ENCODE results near the gene SLC35F1. TPM values are rescaled to one million over a fixed set of nuclear protein-coding genes. Genes with fewer than 3 reads are reported as not detected.

SLC35F1 gene
- total RNA-seq, 1 experiment from 2014 or later = 10.1 TPM

GRCh38 chr6:118288355-118289124 lies 381.5 kb downstream of the SLC35F1 start:
- Histone ChIP-seq H3K27me3 (ENCODE audit: control insufficient read depth, insufficient read depth, low read length) (no peaks in the 10 kb centered on the region), H3K36me3 (replicated peaks; ENCODE audit: control insufficient read depth, insufficient read depth, low read length) (no peaks in the 10 kb centered on the region; the same call in 1 of the 2 replicates), H3K4me3 (ENCODE audit: insufficient read depth, low read depth, low read length) (no peak overlapping the region)
- DNase-seq = no peak

- no peak overlapping the region for H3K4me3 ChIP-seq (ENCODE audit: insufficient read depth, low read depth, low read length)
- no peaks in the 10 kb centered on the region; the same call in 1 of the 2 replicates for H3K36me3 ChIP-seq (replicated peaks; ENCODE audit: control insufficient read depth, insufficient read depth, low read length)
- DNase-seq = no peak
- no peaks in the 10 kb centered on the region for H3K27me3 ChIP-seq (ENCODE audit: control insufficient read depth, insufficient read depth, low read length)
Measured at GRCh38 chr6:118292558-118292957, 385.5 kb downstream of the SLC35F1 start.

- H3K27me3 ChIP-seq (ENCODE audit: control insufficient read depth, insufficient read depth, low read length) = no peaks in the 10 kb centered on the region
- no peak for DNase-seq
Measured at GRCh38 chr6:118294906-118295305, 387.8 kb downstream of the SLC35F1 start.

GRCh38 chr6:118295336-118295735 lies 388.3 kb downstream of the SLC35F1 start:
- no peaks in the 10 kb centered on the region for H3K27me3 ChIP-seq (ENCODE audit: control insufficient read depth, insufficient read depth, low read length)
- DNase-seq = no peak
- H3K36me3 ChIP-seq (replicated peaks; ENCODE audit: control insufficient read depth, insufficient read depth, low read length) = no peaks in the 10 kb centered on the region
- no peak overlapping the region for H3K4me3 ChIP-seq (ENCODE audit: insufficient read depth, low read depth, low read length)

More at GRCh38 chr6:118294906-118295305, 387.8 kb downstream of the SLC35F1 start:
- Histone ChIP-seq H3K4me3 (ENCODE audit: insufficient read depth, low read depth, low read length) (no peak overlapping the region), H3K36me3 (replicated peaks; ENCODE audit: control insufficient read depth, insufficient read depth, low read length) (no peaks in the 10 kb centered on the region)

GRCh38 chr6:118296129-118296901 lies 389.3 kb downstream of the SLC35F1 start:
- Histone ChIP-seq H3K4me3 (ENCODE audit: insufficient read depth, low read depth, low read length) (no peak overlapping the region), H3K36me3 (replicated peaks; ENCODE audit: control insufficient read depth, insufficient read depth, low read length) (no peaks in the 10 kb centered on the region), H3K27me3 (ENCODE audit: control insufficient read depth, insufficient read depth, low read length) (no peaks in the 10 kb centered on the region)
- no peak for DNase-seq

- Histone ChIP-seq H3K27me3 (ENCODE audit: control insufficient read depth, insufficient read depth, low read length) (no peaks in the 10 kb centered on the region), H3K4me3 (ENCODE audit: insufficient read depth, low read depth, low read length) (no peak overlapping the region), H3K36me3 (replicated peaks; ENCODE audit: control insufficient read depth, insufficient read depth, low read length) (no peaks in the 10 kb centered on the region)
- DNase-seq = no peak
Measured at GRCh38 chr6:118297821-118298220, 390.8 kb downstream of the SLC35F1 start.

GRCh38 chr6:118298476-118299427 lies 391.7 kb downstream of the SLC35F1 start:
- Histone ChIP-seq H3K27me3 (ENCODE audit: control insufficient read depth, insufficient read depth, low read length) (no peaks in the 10 kb centered on the region), H3K36me3 (replicated peaks; ENCODE audit: control insufficient read depth, insufficient read depth, low read length) (no peaks in the 10 kb centered on the region), H3K4me3 (ENCODE audit: insufficient read depth, low read depth, low read length) (no peak overlapping the region)
- DNase-seq = no peak

GRCh38 chr6:118299457-118299856 lies 392.4 kb downstream of the SLC35F1 start:
- Histone ChIP-seq H3K36me3 (replicated peaks; ENCODE audit: control insufficient read depth, insufficient read depth, low read length) (no peaks in the 10 kb centered on the region), H3K27me3 (ENCODE audit: control insufficient read depth, insufficient read depth, low read length) (no peaks in the 10 kb centered on the region), H3K4me3 (ENCODE audit: insufficient read depth, low read depth, low read length) (no peak overlapping the region)
- DNase-seq = no peak

- Histone ChIP-seq H3K27me3 (ENCODE audit: control insufficient read depth, insufficient read depth, low read length) (no peaks in the 10 kb centered on the region), H3K4me3 (ENCODE audit: insufficient read depth, low read depth, low read length) (no peak overlapping the region), H3K36me3 (replicated peaks; ENCODE audit: control insufficient read depth, insufficient read depth, low read length) (no peaks in the 10 kb centered on the region)
- no peak for DNase-seq
Measured at GRCh38 chr6:118304321-118304720, 397.3 kb downstream of the SLC35F1 start.

- no peak overlapping the region for H3K4me3 ChIP-seq (ENCODE audit: insufficient read depth, low read depth, low read length)
- no peaks in the 10 kb centered on the region for H3K27me3 ChIP-seq (ENCODE audit: control insufficient read depth, insufficient read depth, low read length)
- no peak for DNase-seq
- H3K36me3 ChIP-seq (replicated peaks; ENCODE audit: control insufficient read depth, insufficient read depth, low read length) = no peaks in the 10 kb centered on the region
Measured at GRCh38 chr6:118305081-118305480, 398.0 kb downstream of the SLC35F1 start.

- H3K36me3 ChIP-seq (replicated peaks; ENCODE audit: control insufficient read depth, insufficient read depth, low read length) = no peaks in the 10 kb centered on the region
- H3K4me3 ChIP-seq (ENCODE audit: insufficient read depth, low read depth, low read length) = no peak overlapping the region
- no peak for DNase-seq
Measured at GRCh38 chr6:118306392-118307238, 399.6 kb downstream of the SLC35F1 start.

GRCh38 chr6:118307581-118307980 lies 400.5 kb downstream of the SLC35F1 start:
- no peaks in the 10 kb centered on the region for H3K36me3 ChIP-seq (replicated peaks; ENCODE audit: control insufficient read depth, insufficient read depth, low read length)

More at GRCh38 chr6:118306392-118307238, 399.6 kb downstream of the SLC35F1 start:
- H3K27me3 ChIP-seq (ENCODE audit: control insufficient read depth, insufficient read depth, low read length) = no peaks in the 10 kb centered on the region

GRCh38 chr6:118309337-118310093 lies 402.5 kb downstream of the SLC35F1 start:
- no peaks in the 10 kb centered on the region for H3K36me3 ChIP-seq (replicated peaks; ENCODE audit: control insufficient read depth, insufficient read depth, low read length)
- H3K4me3 ChIP-seq (ENCODE audit: insufficient read depth, low read depth, low read length) = no peak overlapping the region
- H3K27me3 ChIP-seq (ENCODE audit: control insufficient read depth, insufficient read depth, low read length) = no peaks in the 10 kb centered on the region
- DNase-seq = no peak

More at GRCh38 chr6:118307581-118307980, 400.5 kb downstream of the SLC35F1 start:
- no peak overlapping the region for H3K4me3 ChIP-seq (ENCODE audit: insufficient read depth, low read depth, low read length)
- no peaks in the 10 kb centered on the region for H3K27me3 ChIP-seq (ENCODE audit: control insufficient read depth, insufficient read depth, low read length)
- DNase-seq = no peak
